Loucy (cell line): ENCODE results near the gene TRPM7.

ENCODE experiments used
- H2AFZ ChIP-seq: fragments of 200-600 bp; sonication (generic); 2 replicates; pipeline ENCODE4 v1.6.0; 2016; ENCODE audit warnings: antibody characterized with exemption, mild to moderate bottlenecking, low read length, moderate library complexity
- H3F3A ChIP-seq: fragments of 200-600 bp; 2 replicates; pipeline ENCODE4 v1.6.0; 2016; ENCODE audit warnings: antibody characterized with exemption, low read depth, mild to moderate bottlenecking
- H3K27me3 ChIP-seq: fragments of 200-600 bp; sonication (generic); 2 replicates; pipeline ENCODE4 v1.6.1; 2014; ENCODE audit warnings: low read length, mild to moderate bottlenecking; ENCODE audit not compliant: insufficient read depth, poor library complexity, severe bottlenecking
- H3K36me3 ChIP-seq: fragments of 200-600 bp; sonication (generic); 2 replicates; pipeline ENCODE4 v1.6.1; 2016; ENCODE audit warnings: low read length; ENCODE audit not compliant: insufficient read depth
- H3K4me1 ChIP-seq: fragments of 200-600 bp; sonication (generic); 2 replicates; pipeline ENCODE4 v1.5.1; 2014; ENCODE audit warnings: low read length, mild to moderate bottlenecking; ENCODE audit not compliant: insufficient read depth, poor library complexity, severe bottlenecking
- H3K4me2 ChIP-seq: fragments of 200-600 bp; sonication (generic); 2 replicates; pipeline ENCODE4 v1.6.0; 2014; ENCODE audit warnings: antibody characterized with exemption, low read length, low read depth, mild to moderate bottlenecking; ENCODE audit not compliant: poor library complexity, severe bottlenecking
- H3K4me3 ChIP-seq: fragments of 200-600 bp; sonication (generic); 2 replicates; pipeline ENCODE4 v1.5.1; 2014; ENCODE audit warnings: low read length, mild to moderate bottlenecking, mixed read lengths; ENCODE audit not compliant: poor library complexity, severe bottlenecking
- H3K79me2 ChIP-seq: fragments of 200-600 bp; sonication (generic); 2 replicates; pipeline ENCODE4 v1.6.1; 2014; ENCODE audit warnings: low read length; ENCODE audit not compliant: insufficient read depth
- H3K9ac ChIP-seq: fragments of 200-600 bp; sonication (generic); 2 replicates; pipeline ENCODE4 v1.6.0; 2014; ENCODE audit warnings: mild to moderate bottlenecking, low read depth, low read length, moderate library complexity; ENCODE audit not compliant: poor library complexity, severe bottlenecking
- H3K9me2 ChIP-seq: fragments of 200-600 bp; sonication (generic); replicated peaks from 2 replicates; pipeline ENCODE4 v1.6.1; 2016; ENCODE audit warnings: low read depth, low read length, mixed read lengths
- H3K9me3 ChIP-seq: fragments of 200-600 bp; sonication (generic); 2 replicates; pipeline ENCODE4 v1.6.1; 2014; ENCODE audit warnings: mild to moderate bottlenecking, antibody characterized with exemption, low read length, low read depth; ENCODE audit not compliant: insufficient read depth
- H4K20me1 ChIP-seq: fragments of 200-600 bp; sonication (generic); 2 replicates; pipeline ENCODE4 v1.6.0; 2014; ENCODE audit warnings: antibody characterized with exemption, low read length, mild to moderate bottlenecking; ENCODE audit not compliant: insufficient read depth, poor library complexity, severe bottlenecking
- EZH2phosphoT487 ChIP-seq: fragments of 200-600 bp; IDR thresholded peaks from 2 replicates; pipeline ENCODE4 v1.6.1; 2018; ENCODE audit warnings: antibody characterized with exemption, mild to moderate bottlenecking, moderate library complexity, borderline replicate concordance
- TF ChIP-seq, protein P1 (sequence below): fragments of 200-600 bp; sonication (generic); conservative IDR thresholded peaks from 2 replicates; pipeline ENCODE4 v1.5.1; 2014; ENCODE audit warnings: mild to moderate bottlenecking, antibody characterized with exemption, low read length

The TRPM7 gene

DNA sequence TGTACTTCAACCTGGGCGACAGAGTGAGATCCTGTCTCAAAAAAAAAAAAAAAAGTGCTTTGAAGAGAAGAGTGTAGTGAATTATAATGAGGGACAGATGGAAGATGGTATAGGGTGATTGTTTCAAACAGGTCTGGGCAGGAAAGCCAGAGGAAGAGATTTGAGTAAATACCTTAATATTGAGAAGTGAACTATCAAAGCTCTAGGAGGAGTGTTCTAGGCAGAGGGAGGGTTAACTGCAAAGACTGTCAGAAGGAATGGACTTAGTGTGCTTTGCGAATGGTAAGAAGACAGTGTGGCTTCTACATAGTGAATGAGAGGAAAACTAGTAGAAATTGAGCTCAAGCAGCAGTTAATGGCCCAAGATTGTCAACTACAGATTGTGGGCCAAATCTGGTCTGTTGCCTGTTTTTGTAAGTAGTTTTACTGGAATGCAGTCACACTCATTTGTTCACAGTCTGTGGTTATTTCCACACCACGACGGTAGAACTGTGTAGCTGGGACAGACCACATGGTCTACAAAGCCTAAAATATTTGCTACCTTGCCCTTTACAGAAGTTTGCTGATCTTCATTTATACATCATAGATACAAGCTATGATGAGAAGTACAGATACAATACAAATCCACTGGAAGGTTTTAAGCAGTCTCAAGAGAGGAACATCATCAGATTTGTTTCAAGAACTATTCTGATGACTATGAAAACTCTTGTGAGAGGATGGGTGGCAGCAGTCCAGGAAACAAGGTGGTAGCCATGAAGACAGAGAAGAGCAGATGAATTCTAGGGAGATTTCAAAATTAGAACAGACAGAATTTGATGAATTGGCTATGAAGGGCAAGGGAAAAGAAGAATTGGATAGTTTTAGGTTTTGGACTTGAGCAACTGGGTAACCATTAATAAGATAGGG, 123.6 kb downstream of the TRPM7 start:
- Histone ChIP-seq H2AFZ (no peak overlapping the region), H3K4me2 (no peak overlapping the region), H3K79me2 (no peaks in the 10 kb centered on the region), H3K4me3 (no peak overlapping the region), H3K4me1 (peaks cover 16% of the 10 kb centered on the region), H3K27me3 (no peaks in the 10 kb centered on the region), H3K9me3 (no peaks in the 10 kb centered on the region), H4K20me1 (no peaks in the 10 kb centered on the region), H3K9ac (no peak overlapping the region), H3K9me2 (no peaks in the 10 kb centered on the region), H3K36me3 (peaks cover 25% of the 10 kb centered on the region; the same call in 1 of the 2 replicates), H3F3A (0 out of 2 replicates have a peak, but pooled peaks cover 4% of the 10 kb centered on the region)
- TF ChIP-seq, protein P1, sequence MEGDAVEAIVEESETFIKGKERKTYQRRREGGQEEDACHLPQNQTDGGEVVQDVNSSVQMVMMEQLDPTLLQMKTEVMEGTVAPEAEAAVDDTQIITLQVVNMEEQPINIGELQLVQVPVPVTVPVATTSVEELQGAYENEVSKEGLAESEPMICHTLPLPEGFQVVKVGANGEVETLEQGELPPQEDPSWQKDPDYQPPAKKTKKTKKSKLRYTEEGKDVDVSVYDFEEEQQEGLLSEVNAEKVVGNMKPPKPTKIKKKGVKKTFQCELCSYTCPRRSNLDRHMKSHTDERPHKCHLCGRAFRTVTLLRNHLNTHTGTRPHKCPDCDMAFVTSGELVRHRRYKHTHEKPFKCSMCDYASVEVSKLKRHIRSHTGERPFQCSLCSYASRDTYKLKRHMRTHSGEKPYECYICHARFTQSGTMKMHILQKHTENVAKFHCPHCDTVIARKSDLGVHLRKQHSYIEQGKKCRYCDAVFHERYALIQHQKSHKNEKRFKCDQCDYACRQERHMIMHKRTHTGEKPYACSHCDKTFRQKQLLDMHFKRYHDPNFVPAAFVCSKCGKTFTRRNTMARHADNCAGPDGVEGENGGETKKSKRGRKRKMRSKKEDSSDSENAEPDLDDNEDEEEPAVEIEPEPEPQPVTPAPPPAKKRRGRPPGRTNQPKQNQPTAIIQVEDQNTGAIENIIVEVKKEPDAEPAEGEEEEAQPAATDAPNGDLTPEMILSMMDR: no peak
- TF ChIP-seq EZH2phosphoT487: no peak

DNA sequence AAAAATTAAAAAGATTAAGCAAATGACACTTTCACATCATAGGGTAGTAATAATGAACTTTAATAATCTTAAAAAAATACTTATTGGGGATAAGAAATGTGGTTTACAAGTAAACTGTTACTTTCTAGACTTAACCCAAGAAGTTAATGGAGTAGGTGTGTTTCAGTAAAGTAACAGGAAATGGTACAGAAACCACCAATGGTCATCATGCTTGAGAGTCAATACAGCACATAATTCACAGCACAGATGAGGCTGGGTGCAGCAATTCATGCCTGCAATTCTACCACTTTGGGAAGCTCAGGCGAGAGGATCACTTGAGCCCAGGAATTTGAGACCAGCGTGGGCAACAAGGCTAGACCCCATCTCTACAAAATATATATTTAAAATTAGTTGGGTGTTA, 128.6 kb downstream of the TRPM7 start:
- H3K9me2 ChIP-seq: no peaks in the 10 kb centered on the region
- 0 out of 2 replicates have a peak, but pooled peaks cover 4% of the 10 kb centered on the region for H3F3A ChIP-seq
- no peaks in the 10 kb centered on the region for H3K79me2 ChIP-seq
- peak overlapping the region; percentile 31 for H3K4me2 ChIP-seq
- H3K9me3 ChIP-seq: no peaks in the 10 kb centered on the region
- TF ChIP-seq EZH2phosphoT487: no peak
- TF ChIP-seq, protein P1: no peak
- no peak overlapping the region for H2AFZ ChIP-seq
- no peaks in the 10 kb centered on the region for H4K20me1 ChIP-seq
- H3K36me3 ChIP-seq: peaks cover 14% of the 10 kb centered on the region; the same call in 1 of the 2 replicates
- peaks cover 34% of the 10 kb centered on the region for H3K4me1 ChIP-seq
- no peaks in the 10 kb centered on the region for H3K27me3 ChIP-seq
- no peak overlapping the region for H3K9ac ChIP-seq
- H3K4me3 ChIP-seq: no peak overlapping the region

DNA sequence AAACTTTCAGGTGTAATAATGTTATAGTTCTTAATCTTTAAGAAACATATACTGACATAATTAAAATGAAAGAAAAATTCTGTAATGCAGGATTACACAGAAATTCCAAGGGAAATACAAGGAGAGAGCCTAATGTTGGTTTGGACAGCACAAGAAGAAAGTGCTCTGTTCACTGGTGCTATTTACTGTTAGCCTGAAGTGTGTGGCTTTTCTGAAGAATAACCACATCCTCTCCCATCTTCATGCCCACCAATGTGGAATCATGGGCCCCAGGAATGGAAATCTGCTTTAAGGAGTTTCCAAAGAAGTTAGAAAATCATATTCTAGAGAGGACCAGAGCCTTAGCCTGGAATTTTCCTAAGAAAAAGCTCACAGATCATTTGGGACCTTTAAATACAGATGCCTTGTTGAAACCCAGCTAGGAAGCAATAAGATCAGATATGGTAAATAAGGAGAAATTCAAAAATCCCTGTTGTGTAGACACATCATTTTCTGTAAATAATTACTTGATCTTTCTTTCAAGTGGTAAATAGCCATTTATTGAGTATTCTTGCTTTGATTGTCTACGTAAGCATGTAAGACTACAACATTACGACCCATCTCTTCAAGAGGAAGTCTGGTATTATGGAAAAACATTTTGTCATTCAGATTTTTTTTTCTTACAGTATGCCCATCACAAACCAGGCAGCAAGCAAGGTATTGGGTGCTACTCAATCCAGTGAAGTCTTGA, 129.8 kb downstream of the TRPM7 start:
- Histone ChIP-seq H3K9me3 (no peaks in the 10 kb centered on the region), H3F3A (0 out of 2 replicates have a peak, but pooled peaks cover 7% of the 10 kb centered on the region), H3K27me3 (no peaks in the 10 kb centered on the region), H3K9me2 (no peaks in the 10 kb centered on the region), H3K4me2 (peak overlapping the region; percentile 37), H3K9ac (peak overlapping the region; percentile 2), H4K20me1 (no peaks in the 10 kb centered on the region), H3K79me2 (no peaks in the 10 kb centered on the region), H3K36me3 (peaks cover 14% of the 10 kb centered on the region; the same call in 1 of the 2 replicates), H3K4me3 (no peak overlapping the region), H2AFZ (no peak overlapping the region), H3K4me1 (peaks cover 29% of the 10 kb centered on the region)
- TF ChIP-seq, protein P1: no peak
- no peak for TF ChIP-seq EZH2phosphoT487
